Measurements from ENCODE around the gene HES2. TPM values are rescaled to one million over a fixed set of nuclear protein-coding genes. Genes with fewer than 3 reads are reported as not detected.

Gene HES2
- total and polyA plus RNA-seq, 9 of the 15 experiments (the other 6 are each of a cell fraction or from before 2014, with no cell fraction given) = 0.05 to 0.18 (median 0.07) TPM; not detected in 4

- TF ChIP-seq STAT6 (CRISPR knock-in tag; IDR thresholded peaks at IDR 0.05) = 0 out of 2 replicates have a peak, but pooled peaks have one; percentile 59
- TF ChIP-seq ZNF274 (IDR thresholded peaks at IDR 0.05; ENCODE audit: borderline replicate concordance, low read depth, low read length) = no peak
- no peak for TF ChIP-seq KAT7 (CRISPR knock-in tag; IDR thresholded peaks at IDR 0.05; ENCODE audit: borderline replicate concordance)
- TF ChIP-seq PURB (CRISPR knock-in tag; IDR thresholded peaks at IDR 0.05; ENCODE audit: low read depth) = no peak
- 0 out of 4 replicates have a peak, but pooled peaks of 1 of the 2 experiments have one; percentile 7 for TF ChIP-seq HDAC1 (IDR thresholded peaks at IDR 0.05)
- TF ChIP-seq SREBF1 (IDR thresholded peaks at IDR 0.05; ENCODE audit: borderline replicate concordance, low read depth, low read length) = no peak
- TF ChIP-seq TCF3 (CRISPR knock-in tag; IDR thresholded peaks at IDR 0.05) = no peak
- TF ChIP-seq EGR1 (conservative IDR thresholded peaks at IDR 0.05) = peak; percentile 82
- TF ChIP-seq XRCC4 (IDR thresholded peaks at IDR 0.05; ENCODE audit: extremely low read depth, insufficient read depth, insufficient read length) = no peak
- TF ChIP-seq ZNF354B (CRISPR knock-in tag; IDR thresholded peaks at IDR 0.05) = no peak
- peak in 1 of 2 experiments; percentile 18; a peak in 1 of 4 replicates for TF ChIP-seq MAZ (CRISPR knock-in tag; conservative IDR thresholded peaks at IDR 0.05 in 1 of 2, IDR thresholded peaks at IDR 0.05 in 1 of 2)
- 0 out of 2 replicates have a peak, but pooled peaks have one; percentile 17 for TF ChIP-seq CEBPG (CRISPR knock-in tag; IDR thresholded peaks at IDR 0.05)
- TF ChIP-seq CEBPG (tag; conservative IDR thresholded peaks at IDR 0.05 in 1 of 2, IDR thresholded peaks at IDR 0.05 in 1 of 2) = no peak
- TF ChIP-seq ZNF561 (CRISPR knock-in tag; conservative IDR thresholded peaks at IDR 0.05) = no peak
- no peak for TF ChIP-seq POLR2H (tag; IDR thresholded peaks at IDR 0.05; ENCODE audit: low read depth)
- TF ChIP-seq, protein P1, sequence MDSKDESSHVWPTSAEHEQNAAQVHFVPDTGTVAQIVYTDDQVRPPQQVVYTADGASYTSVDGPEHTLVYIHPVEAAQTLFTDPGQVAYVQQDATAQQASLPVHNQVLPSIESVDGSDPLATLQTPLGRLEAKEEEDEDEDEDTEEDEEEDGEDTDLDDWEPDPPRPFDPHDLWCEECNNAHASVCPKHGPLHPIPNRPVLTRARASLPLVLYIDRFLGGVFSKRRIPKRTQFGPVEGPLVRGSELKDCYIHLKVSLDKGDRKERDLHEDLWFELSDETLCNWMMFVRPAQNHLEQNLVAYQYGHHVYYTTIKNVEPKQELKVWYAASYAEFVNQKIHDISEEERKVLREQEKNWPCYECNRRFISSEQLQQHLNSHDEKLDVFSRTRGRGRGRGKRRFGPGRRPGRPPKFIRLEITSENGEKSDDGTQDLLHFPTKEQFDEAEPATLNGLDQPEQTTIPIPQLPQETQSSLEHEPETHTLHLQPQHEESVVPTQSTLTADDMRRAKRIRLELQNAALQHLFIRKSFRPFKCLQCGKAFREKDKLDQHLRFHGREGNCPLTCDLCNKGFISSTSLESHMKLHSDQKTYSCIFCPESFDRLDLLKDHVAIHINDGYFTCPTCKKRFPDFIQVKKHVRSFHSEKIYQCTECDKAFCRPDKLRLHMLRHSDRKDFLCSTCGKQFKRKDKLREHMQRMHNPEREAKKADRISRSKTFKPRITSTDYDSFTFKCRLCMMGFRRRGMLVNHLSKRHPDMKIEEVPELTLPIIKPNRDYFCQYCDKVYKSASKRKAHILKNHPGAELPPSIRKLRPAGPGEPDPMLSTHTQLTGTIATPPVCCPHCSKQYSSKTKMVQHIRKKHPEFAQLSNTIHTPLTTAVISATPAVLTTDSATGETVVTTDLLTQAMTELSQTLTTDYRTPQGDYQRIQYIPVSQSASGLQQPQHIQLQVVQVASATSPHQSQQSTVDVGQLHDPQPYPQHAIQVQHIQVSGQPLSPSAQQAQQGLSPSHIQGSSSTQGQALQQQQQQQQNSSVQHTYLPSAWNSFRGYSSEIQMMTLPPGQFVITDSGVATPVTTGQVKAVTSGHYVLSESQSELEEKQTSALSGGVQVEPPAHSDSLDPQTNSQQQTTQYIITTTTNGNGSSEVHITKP (IDR thresholded peaks at IDR 0.05; ENCODE audit: partially characterized antibody) = no peak
- no peak for TF ChIP-seq ZNF785 (CRISPR knock-in tag; IDR thresholded peaks at IDR 0.05)
These were observed 4.4 kb upstream of the HES2 start (continued) for GRCh38 chr1:6424000-6424565.

All from K562 (cell line).